ENCODE results near the gene SASH1. TPM values are rescaled to one million over a fixed set of nuclear protein-coding genes. Genes with fewer than 3 reads are reported as not detected.

SASH1 gene
- total RNA-seq, 1 donor from 2014 or later, result 70.2 TPM

DNA sequence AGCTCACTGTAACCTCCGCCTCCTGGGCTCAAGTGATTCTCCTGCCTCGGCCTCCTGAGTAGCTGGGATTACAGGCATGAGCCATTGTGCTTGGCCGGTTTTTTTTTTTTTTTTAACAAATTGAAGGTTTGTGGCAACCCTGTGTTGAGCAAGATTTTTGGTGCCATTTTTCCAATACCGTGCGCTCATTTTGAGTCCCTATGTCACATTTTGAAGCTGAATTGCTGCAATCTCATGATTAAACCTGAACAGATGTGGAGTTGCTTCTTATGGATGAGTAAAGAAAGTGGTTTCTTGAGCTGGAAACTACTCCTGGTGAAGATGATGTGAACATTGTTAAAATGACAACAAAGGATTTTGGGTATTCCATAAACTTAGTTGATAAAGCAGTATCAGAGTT, 16.6 kb downstream of the SASH1 start:
- Histone ChIP-seq H3K4me1 (peaks cover 3 to 18% of the 10 kb centered on the region in 2 donors), H3K27me3 (no peaks in the 10 kb centered on the region), H3K9me3 (no peaks in the 10 kb centered on the region), H3K36me3 (no peaks in the 10 kb centered on the region), H3K27ac (no peak overlapping the region), H3K4me3 (no peak overlapping the region)
- TF ChIP-seq, protein P1, sequence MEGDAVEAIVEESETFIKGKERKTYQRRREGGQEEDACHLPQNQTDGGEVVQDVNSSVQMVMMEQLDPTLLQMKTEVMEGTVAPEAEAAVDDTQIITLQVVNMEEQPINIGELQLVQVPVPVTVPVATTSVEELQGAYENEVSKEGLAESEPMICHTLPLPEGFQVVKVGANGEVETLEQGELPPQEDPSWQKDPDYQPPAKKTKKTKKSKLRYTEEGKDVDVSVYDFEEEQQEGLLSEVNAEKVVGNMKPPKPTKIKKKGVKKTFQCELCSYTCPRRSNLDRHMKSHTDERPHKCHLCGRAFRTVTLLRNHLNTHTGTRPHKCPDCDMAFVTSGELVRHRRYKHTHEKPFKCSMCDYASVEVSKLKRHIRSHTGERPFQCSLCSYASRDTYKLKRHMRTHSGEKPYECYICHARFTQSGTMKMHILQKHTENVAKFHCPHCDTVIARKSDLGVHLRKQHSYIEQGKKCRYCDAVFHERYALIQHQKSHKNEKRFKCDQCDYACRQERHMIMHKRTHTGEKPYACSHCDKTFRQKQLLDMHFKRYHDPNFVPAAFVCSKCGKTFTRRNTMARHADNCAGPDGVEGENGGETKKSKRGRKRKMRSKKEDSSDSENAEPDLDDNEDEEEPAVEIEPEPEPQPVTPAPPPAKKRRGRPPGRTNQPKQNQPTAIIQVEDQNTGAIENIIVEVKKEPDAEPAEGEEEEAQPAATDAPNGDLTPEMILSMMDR (IDR thresholded peaks at IDR 0.05), result no peak
- DNase-seq (ENCODE audit: low spot score in 2 of 2), result no peak
- intact Hi-C loops (cut with DNase I), result no loop called here

GRCh38 chr6:148364056-148364824, 21.6 kb downstream of the SASH1 start:
- no peak for DNase-seq (ENCODE audit: low spot score in 2 of 2)
- H3K4me1 ChIP-seq, result peaks cover 8 to 26% of the 10 kb centered on the region in 2 donors
- no peaks in the 10 kb centered on the region for H3K36me3 ChIP-seq
- TF ChIP-seq, protein P1 (IDR thresholded peaks at IDR 0.05), result no peak
- intact Hi-C loops (cut with DNase I), result no loop called here
- peak overlapping the region; percentile 34 to 54 for H3K27ac ChIP-seq
- peak overlapping the region in 1 of 2 donors; percentile 2 for H3K4me3 ChIP-seq
- no peaks in the 10 kb centered on the region for H3K9me3 ChIP-seq
- no peaks in the 10 kb centered on the region for H3K27me3 ChIP-seq

- no peaks in the 10 kb centered on the region for H3K9me3 ChIP-seq
- no peak overlapping the region for H3K4me3 ChIP-seq
- intact Hi-C loops (cut with DNase I), result no loop called here
- H3K27ac ChIP-seq, result peak overlapping the region; percentile 34 to 54
- TF ChIP-seq, protein P1 (IDR thresholded peaks at IDR 0.05), result no peak
- no peaks in the 10 kb centered on the region for H3K36me3 ChIP-seq
- no peak for DNase-seq (ENCODE audit: low spot score in 2 of 2)
- no peaks in the 10 kb centered on the region for H3K27me3 ChIP-seq
- peaks cover 8 to 28% of the 10 kb centered on the region in 2 donors for H3K4me1 ChIP-seq
Observed at GRCh38 chr6:148365041-148365440, 22.4 kb downstream of the SASH1 start.

GRCh38 chr6:148367411-148368024, 24.9 kb downstream of the SASH1 start:
- no peaks in the 10 kb centered on the region for H3K36me3 ChIP-seq
- intact Hi-C loops (cut with DNase I), result no loop called here
- H3K4me1 ChIP-seq, result peaks cover 5 to 27% of the 10 kb centered on the region in 2 donors
- DNase-seq (ENCODE audit: low spot score in 2 of 2), result peak; percentile 31 to 73
- no peaks in the 10 kb centered on the region for H3K27me3 ChIP-seq
- no peak overlapping the region for H3K4me3 ChIP-seq
- H3K27ac ChIP-seq, result peak overlapping the region; percentile 62 to 72
- TF ChIP-seq, protein P1 (IDR thresholded peaks at IDR 0.05), result no peak
- H3K9me3 ChIP-seq, result no peaks in the 10 kb centered on the region

DNA sequence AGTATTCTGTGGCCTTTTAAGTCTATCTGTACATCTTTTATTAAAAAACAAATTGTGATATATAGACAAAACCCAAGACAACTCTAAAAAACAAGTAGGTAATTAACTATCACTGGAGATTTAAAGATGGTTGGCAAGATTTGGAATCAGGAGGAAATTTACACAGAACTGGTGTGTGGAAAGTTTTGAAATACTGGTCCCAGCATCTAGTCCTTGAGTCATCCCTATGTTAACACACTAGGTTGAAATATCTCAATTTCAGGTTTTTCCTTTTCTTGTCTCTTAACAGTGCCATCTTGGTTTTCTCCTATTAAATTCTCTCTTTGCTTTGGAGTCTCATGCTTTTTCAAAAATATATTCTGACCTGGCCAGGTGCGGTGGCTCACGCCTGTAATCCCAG, 27.5 kb downstream of the SASH1 start:
- no peaks in the 10 kb centered on the region for H3K9me3 ChIP-seq
- no peaks in the 10 kb centered on the region for H3K36me3 ChIP-seq
- H3K27me3 ChIP-seq, result no peaks in the 10 kb centered on the region
- DNase-seq (ENCODE audit: low spot score in 2 of 2), result no peak
- intact Hi-C loops (cut with DNase I), result no loop called here
- H3K4me3 ChIP-seq, result no peak overlapping the region
- H3K4me1 ChIP-seq, result peaks cover 5 to 25% of the 10 kb centered on the region in 2 donors
- H3K27ac ChIP-seq, result no peak overlapping the region
- TF ChIP-seq, protein P1 (IDR thresholded peaks at IDR 0.05), result no peak
